Left lung (tissue), 10 donors: Measurements from ENCODE around the gene EVI5L. TPM values are rescaled to one million over a fixed set of nuclear protein-coding genes. Genes with fewer than 3 reads are reported as not detected.

Source experiments
- ATAC-seq: fragments of 200-7000 bp; cut with Tn5 transposase; one replicate; pipeline ENCODE4 v1.9.1; 2020; ENCODE audit warnings: moderate library complexity
- DNase-seq, 4 donors: peaks; one replicate each; pipeline ENCODE4 v3.0.0-alpha.2; 2013 to 2020
- H3K27ac ChIP-seq, 2 donors: fragments of 200-600 bp; sonication (generic) in 1 of 2; one replicate each; pipeline versions ENCODE4 v1.5.0 to v1.8.0; 2020 to 2021
- H3K27me3 ChIP-seq, 2 donors: fragments of 200-600 bp; sonication (generic) in 1 of 2; one replicate each; pipeline versions ENCODE4 v1.5.0 to v1.8.0; 2020 to 2021
- H3K36me3 ChIP-seq, 2 donors: fragments of 200-600 bp; sonication (generic) in 1 of 2; one replicate each; pipeline versions ENCODE4 v1.5.0 to v1.8.0; 2020 to 2021
- H3K4me1 ChIP-seq, 2 donors: fragments of 200-600 bp; one replicate each; pipeline ENCODE4 v1.8.0; 2021
- H3K4me3 ChIP-seq, 2 donors: fragments of 200-600 bp; sonication (generic) in 1 of 2; one replicate each; pipeline versions ENCODE4 v1.5.0 to v1.8.0; 2020 to 2021; ENCODE audit warnings: mild to moderate bottlenecking in 1 of 2
- H3K9me3 ChIP-seq, 2 donors: fragments of 200-600 bp; sonication (generic) in 1 of 2; one replicate each; pipeline versions ENCODE4 v1.5.0 to v1.8.0; 2020 to 2021
- CTCF ChIP-seq, 2 donors: fragments of 200-600 bp; sonication (generic) in 1 of 2; IDR thresholded peaks; one replicate each; pipeline versions ENCODE4 v1.5.0 to v1.8.0; 2021; ENCODE audit warnings: antibody characterized with exemption in 2 of 2
- intact Hi-C, 2 donors: fragments of 100-400 bp; cut with DNase I; formaldehyde crosslinking; loops; one replicate each; pipeline versions ENCODE4 v1.11.2 to v1.14.2; 2022
- polyA plus RNA-seq, 6 donors: library from polyadenylated mRNA; unstranded; fragments of 120-200 nt; gene quantifications; one replicate each; pipeline ENCODE4 v1.2.1, GENCODE V29; 2013; ENCODE audit not compliant: insufficient read length in 6 of 6
- total RNA-seq, 2 donors: library from RNA; stranded (reverse); fragmentation: NEBNext Ultra II Directional; extraction: Animal tissue kit (Norgen Biotek cat#: 25700); gene quantifications; one replicate each; pipeline ENCODE4 v1.2.1, GENCODE V29; 2021
- donor health status: DM: no; HTN: yes; CAD: no.
- donor health status: DM: no; HTN: no; CAD: no.

EVI5L gene
- total and polyA plus RNA-seq, 8 donors, result 11.3 to 18.1 (median 14.8) TPM

GRCh38 chr19:7839476-7839875 lies 9.5 kb downstream of the EVI5L start:
- Histone ChIP-seq H3K27ac (no peak overlapping the region), H3K4me3 (no peak overlapping the region), H3K27me3 (no peaks in the 10 kb centered on the region), H3K4me1 (no peaks in the 10 kb centered on the region), H3K36me3 (no peaks in the 10 kb centered on the region), H3K9me3 (no peaks in the 10 kb centered on the region)
- intact Hi-C loops, result no loop called here
- TF ChIP-seq CTCF (IDR thresholded peaks at IDR 0.05), result no peak
- DNase-seq (peak in 1 of 4 donors; percentile 37), ATAC-seq (no peak)

- no peak for DNase-seq
- Histone ChIP-seq H3K27me3 (no peaks in the 10 kb centered on the region), H3K9me3 (no peaks in the 10 kb centered on the region), H3K4me1 (no peaks in the 10 kb centered on the region), H3K36me3 (no peaks in the 10 kb centered on the region), H3K4me3 (no peak overlapping the region), H3K27ac (no peak overlapping the region)
- intact Hi-C loops, result no loop called here
- no peak for TF ChIP-seq CTCF (IDR thresholded peaks at IDR 0.05)
- ATAC-seq, result no peak
Measured at GRCh38 chr19:7840629-7841028, 10.6 kb downstream of the EVI5L start.

- Histone ChIP-seq H3K4me1 (no peaks in the 10 kb centered on the region), H3K36me3 (no peaks in the 10 kb centered on the region), H3K9me3 (no peaks in the 10 kb centered on the region), H3K27me3 (no peaks in the 10 kb centered on the region), H3K27ac (no peak overlapping the region), H3K4me3 (no peak overlapping the region)
- ATAC-seq (no peak), DNase-seq (peak in 1 of 4 donors; percentile 50)
- TF ChIP-seq CTCF (IDR thresholded peaks at IDR 0.05), result no peak
- intact Hi-C loops, result no loop called here
Measured at GRCh38 chr19:7841751-7842660, 12.0 kb downstream of the EVI5L start.

GRCh38 chr19:7842661-7843294 lies 12.8 kb downstream of the EVI5L start:
- no peak for TF ChIP-seq CTCF (IDR thresholded peaks at IDR 0.05)
- Histone ChIP-seq H3K4me1 (no peaks in the 10 kb centered on the region), H3K27ac (no peak overlapping the region), H3K9me3 (no peaks in the 10 kb centered on the region), H3K27me3 (no peaks in the 10 kb centered on the region), H3K36me3 (peaks cover 0 to 4% of the 10 kb centered on the region in 2 donors), H3K4me3 (no peak overlapping the region)
- DNase-seq, result no peak
- no peak for ATAC-seq
- intact Hi-C loops, result no loop called here

- Histone ChIP-seq H3K9me3 (no peaks in the 10 kb centered on the region), H3K36me3 (peaks cover 0 to 4% of the 10 kb centered on the region in 2 donors), H3K4me3 (no peak overlapping the region), H3K27ac (no peak overlapping the region), H3K4me1 (no peaks in the 10 kb centered on the region), H3K27me3 (no peaks in the 10 kb centered on the region)
- intact Hi-C loops, result no loop called here
- DNase-seq, result no peak
- no peak for ATAC-seq
- no peak for TF ChIP-seq CTCF (IDR thresholded peaks at IDR 0.05)
Measured at GRCh38 chr19:7843521-7843920, 13.5 kb downstream of the EVI5L start.
